ENCODE measurements around the gene HAPSTR1. TPM values are rescaled to one million over a fixed set of nuclear protein-coding genes. Genes with fewer than 3 reads are reported as not detected.

HAPSTR1 gene
- total RNA-seq, 4 donors from 2014 or later, result 16.1 to 113 (median 45.9) TPM

DNA sequence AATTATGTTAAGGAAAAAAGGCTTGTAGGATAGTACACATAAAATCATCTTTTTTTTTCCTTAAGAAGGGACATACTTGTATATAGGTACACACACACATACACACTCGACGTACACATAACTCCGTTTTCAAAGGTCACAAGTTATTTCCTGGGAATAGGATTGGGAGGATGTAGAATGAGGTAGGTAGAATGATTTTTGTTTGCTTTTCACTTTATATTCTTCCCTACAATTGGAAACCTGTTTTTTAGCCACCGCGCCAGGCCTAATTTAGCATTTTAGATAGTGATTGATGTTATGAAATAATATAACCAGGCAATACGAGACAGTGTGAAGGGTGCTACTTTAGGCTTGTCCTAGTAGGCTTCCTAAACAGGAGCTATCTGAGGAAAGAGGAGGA lies 1.8 kb upstream of the HAPSTR1 start:
- peaks cover 0 to 12% of the 10 kb centered on the region in 2 donors for H3K4me1 ChIP-seq
- TF ChIP-seq POLR2A (IDR thresholded peaks at IDR 0.05), result no peak
- TF ChIP-seq, protein P1, sequence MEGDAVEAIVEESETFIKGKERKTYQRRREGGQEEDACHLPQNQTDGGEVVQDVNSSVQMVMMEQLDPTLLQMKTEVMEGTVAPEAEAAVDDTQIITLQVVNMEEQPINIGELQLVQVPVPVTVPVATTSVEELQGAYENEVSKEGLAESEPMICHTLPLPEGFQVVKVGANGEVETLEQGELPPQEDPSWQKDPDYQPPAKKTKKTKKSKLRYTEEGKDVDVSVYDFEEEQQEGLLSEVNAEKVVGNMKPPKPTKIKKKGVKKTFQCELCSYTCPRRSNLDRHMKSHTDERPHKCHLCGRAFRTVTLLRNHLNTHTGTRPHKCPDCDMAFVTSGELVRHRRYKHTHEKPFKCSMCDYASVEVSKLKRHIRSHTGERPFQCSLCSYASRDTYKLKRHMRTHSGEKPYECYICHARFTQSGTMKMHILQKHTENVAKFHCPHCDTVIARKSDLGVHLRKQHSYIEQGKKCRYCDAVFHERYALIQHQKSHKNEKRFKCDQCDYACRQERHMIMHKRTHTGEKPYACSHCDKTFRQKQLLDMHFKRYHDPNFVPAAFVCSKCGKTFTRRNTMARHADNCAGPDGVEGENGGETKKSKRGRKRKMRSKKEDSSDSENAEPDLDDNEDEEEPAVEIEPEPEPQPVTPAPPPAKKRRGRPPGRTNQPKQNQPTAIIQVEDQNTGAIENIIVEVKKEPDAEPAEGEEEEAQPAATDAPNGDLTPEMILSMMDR (IDR thresholded peaks at IDR 0.05), result no peak
- peak overlapping the region; percentile 88 to 91 for H3K27ac ChIP-seq
- H3K27me3 ChIP-seq, result no peaks in the 10 kb centered on the region
- H3K4me3 ChIP-seq, result no peak overlapping the region
- DNase-seq, result no peak
- intact Hi-C loops (cut with DNase I; ENCODE audit: low total_unique reads), result no loop called here
- H3K36me3 ChIP-seq, result no peaks in the 10 kb centered on the region
- no peaks in the 10 kb centered on the region for H3K9me3 ChIP-seq

DNA sequence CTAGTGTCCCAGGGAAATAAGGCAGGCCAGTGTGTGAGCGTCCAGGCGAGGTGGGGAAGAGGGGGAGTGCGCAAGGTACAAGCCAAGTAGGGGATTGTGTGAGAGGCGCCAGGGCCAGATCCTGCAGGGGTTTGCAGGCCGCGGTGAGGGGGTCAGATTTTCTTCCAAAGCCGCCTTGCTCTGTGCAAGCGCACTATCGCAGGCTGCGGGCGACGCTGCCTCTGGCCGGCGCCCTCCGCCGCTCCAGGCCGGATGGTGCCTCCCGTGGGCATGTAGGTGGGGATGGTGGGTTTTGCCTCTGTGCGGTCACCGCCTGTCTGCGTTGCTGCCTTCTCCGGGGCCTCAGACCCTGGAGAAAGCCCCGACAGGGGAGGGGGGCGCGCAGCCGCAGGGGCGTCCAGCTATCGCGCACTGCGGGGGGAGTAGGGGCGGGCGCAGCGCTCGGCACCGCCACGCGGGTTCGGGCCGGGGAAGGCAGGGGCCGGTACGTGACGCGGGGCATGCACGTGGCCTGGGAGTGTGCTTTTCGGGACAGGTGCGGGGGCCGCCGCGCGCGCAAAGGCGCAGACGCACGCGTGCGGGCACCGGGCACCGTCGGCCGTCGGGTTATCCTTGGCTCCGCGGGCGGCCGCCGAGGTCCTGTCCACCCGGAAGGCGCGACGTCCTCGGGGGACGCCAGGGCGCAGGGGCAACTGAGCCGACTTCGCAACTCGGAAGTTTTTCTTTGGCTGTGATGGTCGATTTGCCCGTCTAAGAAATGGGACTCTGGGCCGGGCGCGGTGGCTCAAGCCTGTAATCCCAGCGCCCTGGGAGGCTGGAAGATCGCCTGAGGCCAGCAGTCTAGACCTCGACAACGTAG lies 1.1 kb upstream of the HAPSTR1 start:
- Histone ChIP-seq H3K36me3 (no peaks in the 10 kb centered on the region), H3K4me1 (peaks cover 0 to 12% of the 10 kb centered on the region in 2 donors), H3K4me3 (peak overlapping the region; percentile 57 to 69), H3K27me3 (no peaks in the 10 kb centered on the region), H3K27ac (peak overlapping the region; percentile 88 to 91), H3K9me3 (no peaks in the 10 kb centered on the region)
- intact Hi-C loops (cut with DNase I; ENCODE audit: low total_unique reads), result no loop called here
- DNase-seq, result peak; percentile 40 to 54
- peak in 1 of 2 donors; percentile 18 for TF ChIP-seq POLR2A (IDR thresholded peaks at IDR 0.05)
- TF ChIP-seq, protein P1 (IDR thresholded peaks at IDR 0.05), result no peak

DNA sequence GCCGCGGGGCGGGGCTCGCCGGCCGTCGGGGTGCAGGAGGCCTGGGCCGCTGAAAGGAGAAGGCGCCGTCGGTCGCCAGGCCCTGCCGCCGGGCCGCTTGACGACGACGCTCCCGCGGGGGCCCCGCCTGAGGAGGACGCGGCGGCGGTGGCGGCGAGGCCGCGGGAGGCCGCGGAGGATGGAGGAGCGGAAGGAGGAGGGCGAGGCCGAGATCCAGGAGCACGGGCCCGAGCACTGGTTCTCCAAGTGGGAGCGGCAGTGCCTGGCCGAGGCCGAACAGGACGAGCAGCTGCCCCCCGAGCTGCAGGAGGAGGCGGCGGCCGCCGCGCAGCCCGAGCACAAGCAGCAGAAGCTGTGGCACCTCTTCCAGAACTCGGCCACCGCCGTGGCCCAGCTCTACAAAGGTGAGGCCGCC lies 430 bp downstream of the HAPSTR1 start:
- no peaks in the 10 kb centered on the region for H3K27me3 ChIP-seq
- intact Hi-C loops (cut with DNase I; ENCODE audit: low total_unique reads), result no loop called here
- no peaks in the 10 kb centered on the region for H3K9me3 ChIP-seq
- DNase-seq, result peak in 1 of 2 donors; percentile 37
- H3K27ac ChIP-seq, result peak overlapping the region; percentile 98 to 99
- peak overlapping the region; percentile 78 to 100 for H3K4me3 ChIP-seq
- H3K36me3 ChIP-seq, result no peaks in the 10 kb centered on the region
- TF ChIP-seq, protein P1 (IDR thresholded peaks at IDR 0.05), result no peak
- TF ChIP-seq POLR2A (IDR thresholded peaks at IDR 0.05), result no peak
- peaks cover 0 to 12% of the 10 kb centered on the region in 2 donors for H3K4me1 ChIP-seq

DNA sequence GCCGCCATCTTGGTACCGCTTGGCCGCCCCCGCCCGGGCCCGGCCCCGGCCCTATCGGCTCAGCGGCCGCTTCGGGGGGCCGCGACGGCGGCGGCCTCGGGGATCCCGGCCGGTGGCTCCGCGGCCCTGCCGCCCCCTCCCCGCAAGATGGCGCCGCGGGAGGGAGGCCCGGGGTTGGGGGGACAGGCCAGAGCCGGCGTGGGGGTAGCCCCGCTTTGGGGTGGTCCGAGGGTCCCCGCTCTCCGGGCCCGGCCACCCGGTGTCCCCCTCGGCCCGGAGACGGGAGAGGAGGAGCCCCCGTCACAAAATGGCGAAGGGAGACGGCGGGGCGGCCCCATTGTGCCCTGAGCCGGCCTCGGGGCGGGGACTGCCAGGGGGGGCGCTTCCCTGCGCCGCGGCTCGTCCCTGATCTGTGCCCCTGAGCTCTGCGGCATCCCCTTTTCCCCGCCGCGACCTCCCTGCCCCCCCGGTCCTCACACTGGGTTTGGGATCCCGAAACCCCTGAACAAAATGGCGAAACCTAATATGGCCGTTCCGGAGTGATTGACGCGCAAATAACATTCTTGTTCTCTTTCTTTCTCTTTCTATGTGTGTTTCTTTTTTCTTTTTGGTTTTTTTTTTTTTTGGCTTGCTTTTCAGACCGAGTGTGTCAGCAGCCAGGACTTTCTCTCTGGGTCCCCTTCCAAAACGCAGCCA lies 986 bp downstream of the HAPSTR1 start:
- Histone ChIP-seq H3K27ac (peak overlapping the region; percentile 98 to 99), H3K27me3 (no peaks in the 10 kb centered on the region), H3K9me3 (no peaks in the 10 kb centered on the region), H3K4me3 (peak overlapping the region; percentile 78 to 100), H3K36me3 (no peaks in the 10 kb centered on the region), H3K4me1 (peaks cover 2 to 14% of the 10 kb centered on the region in 2 donors)
- peak; percentile 34 to 47 for DNase-seq
- intact Hi-C loops (cut with DNase I; ENCODE audit: low total_unique reads), result no loop called here
- TF ChIP-seq, protein P1 (IDR thresholded peaks at IDR 0.05), result no peak
- TF ChIP-seq POLR2A (IDR thresholded peaks at IDR 0.05), result no peak

DNA sequence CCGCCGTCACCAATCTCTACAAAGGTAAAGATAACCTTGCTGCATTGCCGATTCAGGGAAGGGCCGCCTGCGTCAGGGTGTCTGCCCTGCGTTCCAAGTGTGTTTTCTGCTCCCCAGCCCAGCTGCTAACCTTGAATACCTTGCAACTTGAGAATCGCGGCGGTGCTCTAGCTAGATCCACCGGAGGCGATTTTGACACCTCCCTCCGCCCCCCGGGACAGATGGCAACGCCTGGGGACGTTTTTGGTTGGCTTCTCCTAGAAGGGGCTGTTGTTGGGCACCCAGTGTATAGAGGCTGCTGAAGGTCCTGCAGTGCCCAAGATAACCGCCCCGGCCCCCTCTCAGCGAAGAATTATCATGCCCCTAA lies 1.5 kb downstream of the HAPSTR1 start:
- Histone ChIP-seq H3K36me3 (no peaks in the 10 kb centered on the region), H3K27ac (peak overlapping the region; percentile 98 to 99), H3K27me3 (no peaks in the 10 kb centered on the region), H3K9me3 (no peaks in the 10 kb centered on the region), H3K4me3 (peak overlapping the region; percentile 78 to 100), H3K4me1 (peaks cover 5 to 19% of the 10 kb centered on the region in 2 donors)
- intact Hi-C loops (cut with DNase I; ENCODE audit: low total_unique reads), result no loop called here
- no peak for TF ChIP-seq POLR2A (IDR thresholded peaks at IDR 0.05)
- TF ChIP-seq, protein P1 (IDR thresholded peaks at IDR 0.05), result no peak
- DNase-seq, result peak; percentile 19 to 22
